ENCODE data around the gene STK10. TPM values are rescaled to one million over a fixed set of nuclear protein-coding genes. Genes with fewer than 3 reads are reported as not detected.

Gene STK10
- total and polyA plus RNA-seq, 2 donors (not counting 1 experiment from before 2014, with no cell fraction given): 97.9 to 253 TPM

GRCh38 chr5:172169216-172169615 lies 18.8 kb downstream of the STK10 start:
- Mint-ChIP-seq H3K4me1 (peaks cover 77% of the 10 kb centered on the region), H3K4me3 (no peak overlapping the region), H3K27me3 (no peaks in the 10 kb centered on the region), H3K9me3 (ENCODE audit: insufficient read depth) (no peaks in the 10 kb centered on the region), H3K27ac (no peak overlapping the region)
- DNase-seq: no peak
- H3K4me2 ChIP-seq (replicated peaks; ENCODE audit: low read depth, low read length, poor library complexity, severe bottlenecking): no peak overlapping the region
- no peaks in the 10 kb centered on the region for H3K9me3 ChIP-seq (ENCODE audit: control extremely low read depth in 1 of 3, control insufficient read depth in 2 of 3, insufficient read depth in 1 of 3, low read length in 2 of 3)
- H3K36me3 ChIP-seq (replicated peaks in 1 of 2; ENCODE audit: control extremely low read depth in 1 of 2, control insufficient read depth in 1 of 2, extremely low read depth in 1 of 2, insufficient read depth in 2 of 2, low read length in 1 of 2): peaks cover 0 to 61% of the 10 kb centered on the region in 2 experiments
- H3K9ac ChIP-seq (ENCODE audit: low read length): no peak overlapping the region
- peaks cover 58 to 70% of the 10 kb centered on the region in 2 donors for H3K4me1 ChIP-seq (ENCODE audit: control insufficient read depth in 2 of 2, insufficient read depth in 2 of 2, low read length in 2 of 2)
- TF ChIP-seq EZH2 (IDR thresholded peaks at IDR 0.05; ENCODE audit: borderline replicate concordance, insufficient read depth, low read depth, low read length, poor library complexity, severe bottlenecking) (no peak), CTCF (IDR thresholded peaks at IDR 0.05) (no peak)
- WGBS (ENCODE audit: insufficient coverage): 100% methylated on average over 2 of the region's 2 CpGs
- ATAC-seq (ENCODE audit: low read depth): no peak
- H4K20me1 ChIP-seq (ENCODE audit: control insufficient read depth, insufficient read depth, low read length, poor library complexity, severe bottlenecking): peaks cover 93% of the 10 kb centered on the region
- no peaks in the 10 kb centered on the region for H3K27me3 ChIP-seq (replicated peaks in 1 of 4; ENCODE audit: control extremely low read depth in 1 of 4, control insufficient read depth in 3 of 4, insufficient read depth in 4 of 4, low read length in 3 of 4)
- H3K27ac ChIP-seq (ENCODE audit: low read length in 2 of 2): peak overlapping the region in 1 of 2 donors; percentile 62
- POLR2A ChIA-PET: no interaction called here
- CTCF ChIA-PET: interaction anchor here (10.6 kb wide), 1 partner anchor 18 kb away, joined by 155 read pairs; the partner anchor contains the start of gene STK10
- H2AFZ ChIP-seq (ENCODE audit: insufficient read depth, low read depth, low read length, poor library complexity, severe bottlenecking): no peak overlapping the region
- peaks cover 100% of the 10 kb centered on the region for H3K79me2 ChIP-seq (ENCODE audit: control insufficient read depth, insufficient read depth, low read length)
- intact Hi-C loops (cut with micrococcal nuclease): no loop called here
- no peak overlapping the region for H3K4me3 ChIP-seq (ENCODE audit: control extremely low read depth in 1 of 5, extremely low read depth in 1 of 5, insufficient read depth in 1 of 5, low read depth in 2 of 5, low read length in 4 of 5)

GRCh38 chr5:172168311-172168710 lies 19.7 kb downstream of the STK10 start:
- Histone ChIP-seq H3K4me2 (replicated peaks; ENCODE audit: low read depth, low read length, poor library complexity, severe bottlenecking) (no peak overlapping the region), H2AFZ (ENCODE audit: insufficient read depth, low read depth, low read length, poor library complexity, severe bottlenecking) (no peak overlapping the region), H3K9ac (ENCODE audit: low read length) (no peak overlapping the region), H3K4me3 (ENCODE audit: control extremely low read depth in 1 of 5, extremely low read depth in 1 of 5, insufficient read depth in 1 of 5, low read depth in 2 of 5, low read length in 4 of 5) (no peak overlapping the region), H3K79me2 (ENCODE audit: control insufficient read depth, insufficient read depth, low read length) (peaks cover 100% of the 10 kb centered on the region), H4K20me1 (ENCODE audit: control insufficient read depth, insufficient read depth, low read length, poor library complexity, severe bottlenecking) (peaks cover 95% of the 10 kb centered on the region), H3K27ac (ENCODE audit: low read length in 2 of 2) (no peak overlapping the region), H3K4me1 (ENCODE audit: control insufficient read depth in 2 of 2, insufficient read depth in 2 of 2, low read length in 2 of 2) (peaks cover 49 to 61% of the 10 kb centered on the region in 2 donors), H3K9me3 (ENCODE audit: control extremely low read depth in 1 of 3, control insufficient read depth in 2 of 3, insufficient read depth in 1 of 3, low read length in 2 of 3) (no peaks in the 10 kb centered on the region), H3K36me3 (replicated peaks in 1 of 2; ENCODE audit: control extremely low read depth in 1 of 2, control insufficient read depth in 1 of 2, extremely low read depth in 1 of 2, insufficient read depth in 2 of 2, low read length in 1 of 2) (peaks cover 0 to 61% of the 10 kb centered on the region in 2 experiments), H3K27me3 (replicated peaks in 1 of 4; ENCODE audit: control extremely low read depth in 1 of 4, control insufficient read depth in 3 of 4, insufficient read depth in 4 of 4, low read length in 3 of 4) (no peaks in the 10 kb centered on the region)
- POLR2A ChIA-PET: no interaction called here
- peaks cover 71% of the 10 kb centered on the region for H3K4me1 Mint-ChIP-seq
- H3K27me3 Mint-ChIP-seq: no peaks in the 10 kb centered on the region
- H3K27ac Mint-ChIP-seq: peak overlapping the region; percentile 2
- H3K4me3 Mint-ChIP-seq: no peak overlapping the region
- CTCF ChIA-PET: interaction anchor here (10.6 kb wide), 1 partner anchor 19 kb away, joined by 155 read pairs; the partner anchor contains the start of gene STK10
- ATAC-seq (ENCODE audit: low read depth) (no peak), DNase-seq (no peak)
- WGBS (ENCODE audit: insufficient coverage): 79% methylated on average over 8 of the region's 8 CpGs
- TF ChIP-seq EZH2 (IDR thresholded peaks at IDR 0.05; ENCODE audit: borderline replicate concordance, insufficient read depth, low read depth, low read length, poor library complexity, severe bottlenecking) (no peak), CTCF (IDR thresholded peaks at IDR 0.05) (no peak)
- H3K9me3 Mint-ChIP-seq (ENCODE audit: insufficient read depth): no peaks in the 10 kb centered on the region
- intact Hi-C loops (cut with micrococcal nuclease): no loop called here
